ENCODE measurements around the gene MYL3.

DNA sequence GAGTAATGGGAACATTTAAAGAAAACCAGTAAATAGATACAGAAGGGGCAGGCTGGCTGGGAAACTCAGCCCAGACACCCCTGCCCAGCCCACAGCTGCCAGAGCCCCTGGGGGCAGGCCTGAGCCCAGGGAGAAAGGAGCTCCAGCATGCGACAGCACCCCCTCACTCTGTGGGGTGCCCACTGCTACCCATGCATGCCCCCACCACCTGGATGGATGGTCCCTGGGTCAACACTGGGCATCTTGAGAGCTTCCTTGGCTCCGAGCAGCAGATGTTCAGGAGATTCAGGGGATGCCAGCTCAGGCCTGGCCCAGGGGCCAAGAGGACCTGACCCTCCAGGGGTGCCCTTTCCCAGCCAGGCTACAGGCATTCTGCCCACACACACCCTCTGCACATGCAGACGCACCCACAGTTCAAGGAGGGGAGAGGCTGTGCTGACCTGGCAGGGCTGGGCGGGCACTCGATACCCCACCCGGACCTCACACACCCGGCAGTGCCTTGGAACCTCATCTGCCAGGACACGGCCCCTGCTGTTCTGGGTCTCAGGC lies 45.8 kb upstream of the MYL3 start:
- TF ChIP-seq, protein P1, sequence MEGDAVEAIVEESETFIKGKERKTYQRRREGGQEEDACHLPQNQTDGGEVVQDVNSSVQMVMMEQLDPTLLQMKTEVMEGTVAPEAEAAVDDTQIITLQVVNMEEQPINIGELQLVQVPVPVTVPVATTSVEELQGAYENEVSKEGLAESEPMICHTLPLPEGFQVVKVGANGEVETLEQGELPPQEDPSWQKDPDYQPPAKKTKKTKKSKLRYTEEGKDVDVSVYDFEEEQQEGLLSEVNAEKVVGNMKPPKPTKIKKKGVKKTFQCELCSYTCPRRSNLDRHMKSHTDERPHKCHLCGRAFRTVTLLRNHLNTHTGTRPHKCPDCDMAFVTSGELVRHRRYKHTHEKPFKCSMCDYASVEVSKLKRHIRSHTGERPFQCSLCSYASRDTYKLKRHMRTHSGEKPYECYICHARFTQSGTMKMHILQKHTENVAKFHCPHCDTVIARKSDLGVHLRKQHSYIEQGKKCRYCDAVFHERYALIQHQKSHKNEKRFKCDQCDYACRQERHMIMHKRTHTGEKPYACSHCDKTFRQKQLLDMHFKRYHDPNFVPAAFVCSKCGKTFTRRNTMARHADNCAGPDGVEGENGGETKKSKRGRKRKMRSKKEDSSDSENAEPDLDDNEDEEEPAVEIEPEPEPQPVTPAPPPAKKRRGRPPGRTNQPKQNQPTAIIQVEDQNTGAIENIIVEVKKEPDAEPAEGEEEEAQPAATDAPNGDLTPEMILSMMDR (conservative IDR thresholded peaks at IDR 0.05; ENCODE audit: low read depth, low read length) = no peak
- no peak for TF ChIP-seq RAD21 (IDR thresholded peaks at IDR 0.05; ENCODE audit: low read length)
- no peak for TF ChIP-seq RFX5 (IDR thresholded peaks at IDR 0.05; ENCODE audit: low read depth, low read length)
